ENCODE measurements around the gene GAL3ST1. TPM values are rescaled to one million over a fixed set of nuclear protein-coding genes. Genes with fewer than 3 reads are reported as not detected.

Gene GAL3ST1
- total and polyA plus RNA-seq, 4 donors = 1.0 to 19.4 (median 1.5) TPM

GRCh38 chr22:30614879-30615278, 40.4 kb upstream of the GAL3ST1 start:
- Histone ChIP-seq H3K27me3 (ENCODE audit: control insufficient read depth in 4 of 4, insufficient read depth in 4 of 4, low read length in 3 of 4) (no peaks in the 10 kb centered on the region), H3K4me1 (ENCODE audit: control insufficient read depth in 4 of 4, insufficient read depth in 4 of 4, low read length in 3 of 4) (no peaks in the 10 kb centered on the region), H3K27ac (ENCODE audit: low read depth in 1 of 2, low read length in 2 of 2) (no peak overlapping the region), H3K36me3 (ENCODE audit: control insufficient read depth in 4 of 4, insufficient read depth in 3 of 4, low read depth in 1 of 4, low read length in 3 of 4) (peaks cover 0 to 14% (median 9%) of the 10 kb centered on the region in 4 donors), H3K4me3 (ENCODE audit: low read depth in 1 of 3, low read length in 3 of 3) (no peak overlapping the region), H3K9me3 (ENCODE audit: control insufficient read depth in 4 of 4, low read length in 3 of 4) (no peaks in the 10 kb centered on the region), H3K9ac (ENCODE audit: low read depth in 1 of 2, low read length in 2 of 2) (no peak overlapping the region)
- no peak for TF ChIP-seq SP1 (IDR thresholded peaks at IDR 0.05)
- TF ChIP-seq EGR1 (IDR thresholded peaks at IDR 0.05; ENCODE audit: low read depth in 2 of 2) = no peak
- no peak for TF ChIP-seq FOXA2 (IDR thresholded peaks at IDR 0.05)
- no peak for TF ChIP-seq ATF3 (IDR thresholded peaks at IDR 0.05)
- no peak for TF ChIP-seq RXRA (IDR thresholded peaks at IDR 0.05)
- TF ChIP-seq YY1 (IDR thresholded peaks at IDR 0.05) = no peak
- no peak for TF ChIP-seq TAF1 (conservative IDR thresholded peaks at IDR 0.05)
- TF ChIP-seq NR2F2 (IDR thresholded peaks at IDR 0.05) = no peak
- no peak for TF ChIP-seq REST (IDR thresholded peaks at IDR 0.05)
- TF ChIP-seq JUND (IDR thresholded peaks at IDR 0.05) = no peak
- no peak for TF ChIP-seq GABPA (IDR thresholded peaks at IDR 0.05 in 1 of 2, conservative IDR thresholded peaks at IDR 0.05 in 1 of 2)
- TF ChIP-seq HNF4A (conservative IDR thresholded peaks at IDR 0.05) = no peak
- TF ChIP-seq HNF4G (IDR thresholded peaks at IDR 0.05) = no peak
- no peak for TF ChIP-seq ZBTB33 (IDR thresholded peaks at IDR 0.05)
- TF ChIP-seq CTCF (IDR thresholded peaks at IDR 0.05; ENCODE audit: low read depth, low read length, missing input control) = no peak
- no peak for TF ChIP-seq FOXA1 (IDR thresholded peaks at IDR 0.05)
- no peak for TF ChIP-seq RAD21 (IDR thresholded peaks at IDR 0.05)
- no peak for TF ChIP-seq MAX (IDR thresholded peaks at IDR 0.05)
- no peak for DNase-seq (ENCODE audit: low spot score)

Data from liver (tissue), 9 donors.